Trophoblast cell (in vitro differentiated cells and primary cell): Measurements from ENCODE around the gene POLR2B.

Experiments
- DNase-seq, 2 donors: peaks; one replicate each; pipeline ENCODE4 v3.0.0-alpha.2; 2016
- H2AFZ ChIP-seq: 2 replicates; pipeline ENCODE4 v1.6.1; 2013; ENCODE audit warnings: low read length, moderate library complexity, mild to moderate bottlenecking; ENCODE audit not compliant: insufficient read depth, poor library complexity
- H2AK5ac ChIP-seq: 2 replicates; pipeline ENCODE4 v1.6.1; 2013; ENCODE audit warnings: mild to moderate bottlenecking, low read length
- H2BK120ac ChIP-seq: 2 replicates; pipeline ENCODE4 v1.6.1; 2013; ENCODE audit warnings: low read length, mild to moderate bottlenecking, moderate library complexity; ENCODE audit not compliant: insufficient read depth, poor library complexity
- H2BK12ac ChIP-seq: 2 replicates; pipeline ENCODE4 v1.6.1; 2013; ENCODE audit warnings: mild to moderate bottlenecking, low read length, moderate library complexity
- H2BK5ac ChIP-seq: 2 replicates; pipeline ENCODE4 v1.6.1; 2013; ENCODE audit warnings: low read length, low read depth, moderate library complexity, mild to moderate bottlenecking; ENCODE audit not compliant: poor library complexity
- H3K14ac ChIP-seq: 2 replicates; pipeline ENCODE4 v1.6.1; 2013; ENCODE audit warnings: mild to moderate bottlenecking, low read length
- H3K18ac ChIP-seq: 2 replicates; pipeline ENCODE4 v1.6.1; 2013; ENCODE audit warnings: mild to moderate bottlenecking, low read length
- H3K23ac ChIP-seq: 2 replicates; pipeline ENCODE4 v1.6.1; 2013; ENCODE audit warnings: low read length
- H3K27ac ChIP-seq: 2 replicates; pipeline ENCODE4 v1.5.1; 2013; ENCODE audit warnings: low read depth, mild to moderate bottlenecking, inconsistent platforms, low read length, moderate library complexity
- H3K27me3 ChIP-seq: 2 replicates; pipeline ENCODE4 v1.6.1; 2013; ENCODE audit warnings: inconsistent platforms, mild to moderate bottlenecking, low read length, moderate library complexity; ENCODE audit not compliant: insufficient read depth
- H3K36me3 ChIP-seq, 2 experiments: 1 replicate in 1 of 2; 2 replicates in 1 of 2; pipeline ENCODE4 v1.6.1; 2013; ENCODE audit warnings: low read length in 2 of 2, mild to moderate bottlenecking in 2 of 2, moderate library complexity in 1 of 2; ENCODE audit not compliant: insufficient read depth in 2 of 2, control insufficient read depth in 1 of 2
- H3K4ac ChIP-seq: 2 replicates; pipeline ENCODE4 v1.6.1; 2013; ENCODE audit warnings: low read depth, mild to moderate bottlenecking, low read length, moderate library complexity
- H3K4me1 ChIP-seq, 2 experiments: 1 replicate in 1 of 2; 2 replicates in 1 of 2; pipeline ENCODE4 v1.6.1; 2013; ENCODE audit warnings: low read length in 2 of 2, mild to moderate bottlenecking in 2 of 2, moderate library complexity in 1 of 2; ENCODE audit not compliant: insufficient read depth in 2 of 2, control insufficient read depth in 1 of 2
- H3K4me2 ChIP-seq: 2 replicates; pipeline ENCODE4 v1.6.1; 2013; ENCODE audit warnings: inconsistent platforms, mild to moderate bottlenecking, low read length, moderate library complexity
- H3K4me3 ChIP-seq: 2 replicates; pipeline ENCODE4 v1.5.1; 2013; ENCODE audit warnings: mild to moderate bottlenecking, low read depth, low read length, inconsistent platforms
- H3K79me1 ChIP-seq: one replicate; pipeline ENCODE4 v1.6.1; 2013; ENCODE audit warnings: low read length
- H3K79me2 ChIP-seq: 2 replicates; pipeline ENCODE4 v1.6.1; 2013; ENCODE audit warnings: low read length, mild to moderate bottlenecking; ENCODE audit not compliant: control insufficient read depth, insufficient read depth, poor library complexity
- H3K9ac ChIP-seq: 2 replicates; pipeline ENCODE4 v1.6.1; 2013; ENCODE audit warnings: mild to moderate bottlenecking, low read length
- H3K9me3 ChIP-seq: 2 replicates; pipeline ENCODE4 v1.6.1; 2013; ENCODE audit warnings: low read depth, mild to moderate bottlenecking, control low read depth, inconsistent platforms, low read length; ENCODE audit not compliant: insufficient read depth
- H4K12ac ChIP-seq: 2 replicates; pipeline ENCODE4 v1.6.1; 2013; ENCODE audit warnings: low read depth, mild to moderate bottlenecking, low read length, moderate library complexity
- H4K8ac ChIP-seq: 2 replicates; pipeline ENCODE4 v1.6.1; 2013; ENCODE audit warnings: low read depth, mild to moderate bottlenecking, low read length, moderate library complexity
- H4K91ac ChIP-seq: one replicate; pipeline ENCODE4 v1.6.1; 2013; ENCODE audit warnings: low read depth, mild to moderate bottlenecking, low read length, moderate library complexity
- WGBS: extraction: QIAGEN DNeasy Blood & Tissue Kit; methylation state at CpG from one replicate; pipeline ENCODE4 v1.1.7; 2013; ENCODE audit warnings: missing lambda C conversion rate; ENCODE audit not compliant: insufficient read length, insufficient coverage; ENCODE audit errors: extremely low coverage; 5-methylcytosine and 5-hydroxymethylcytosine counted together

POLR2B gene

GRCh38 chr4:56981795-56982201 is 3.1 kb downstream of the POLR2B start:
- H2BK12ac ChIP-seq, result no peak overlapping the region
- H3K9ac ChIP-seq, result no peak overlapping the region
- no peak overlapping the region for H3K4me3 ChIP-seq
- H3K36me3 ChIP-seq, result peaks cover 3 to 9% of the 10 kb centered on the region in 2 experiments
- no peak overlapping the region for H4K8ac ChIP-seq
- no peak overlapping the region for H3K4me2 ChIP-seq
- H2AK5ac ChIP-seq, result no peak overlapping the region
- no CpG with 5 or more reads among the region's 4 CpGs for WGBS
- H2BK5ac ChIP-seq, result no peak overlapping the region
- peaks cover 0 to 2% of the 10 kb centered on the region in 2 experiments for H3K4me1 ChIP-seq
- no peak overlapping the region for H4K12ac ChIP-seq
- H3K9me3 ChIP-seq, result no peaks in the 10 kb centered on the region
- no peak overlapping the region for H4K91ac ChIP-seq
- peak overlapping the region; percentile 49 for H3K4ac ChIP-seq
- peaks cover 26% of the 10 kb centered on the region for H3K79me2 ChIP-seq
- no peak overlapping the region for H3K18ac ChIP-seq
- H3K27me3 ChIP-seq, result no peaks in the 10 kb centered on the region
- H2AFZ ChIP-seq, result no peak overlapping the region
- H2BK120ac ChIP-seq, result no peak overlapping the region
- H3K23ac ChIP-seq, result no peak overlapping the region
- H3K27ac ChIP-seq, result no peak overlapping the region
- H3K79me1 ChIP-seq, result peaks cover 9% of the 10 kb centered on the region
- DNase-seq, result no peak
- H3K14ac ChIP-seq, result no peak overlapping the region

GRCh38 chr4:56986192-56986591 is 7.5 kb downstream of the POLR2B start:
- Histone ChIP-seq H3K79me1 (no peaks in the 10 kb centered on the region), H3K4ac (no peak overlapping the region), H2BK5ac (no peak overlapping the region), H4K91ac (no peak overlapping the region), H2AFZ (no peak overlapping the region), H2AK5ac (no peak overlapping the region), H3K4me2 (no peak overlapping the region), H3K27ac (no peak overlapping the region), H3K9me3 (peaks cover 1% of the 10 kb centered on the region), H3K27me3 (no peaks in the 10 kb centered on the region), H2BK12ac (no peak overlapping the region), H3K23ac (no peak overlapping the region), H3K14ac (no peak overlapping the region), H2BK120ac (no peak overlapping the region), H3K18ac (no peak overlapping the region), H4K8ac (no peak overlapping the region), H3K4me3 (no peak overlapping the region), H4K12ac (no peak overlapping the region), H3K4me1 (peaks cover 0 to 2% of the 10 kb centered on the region in 2 experiments), H3K36me3 (peaks cover 9 to 26% of the 10 kb centered on the region in 2 experiments), H3K9ac (no peak overlapping the region), H3K79me2 (peaks cover 9% of the 10 kb centered on the region)
- no CpG with 5 or more reads among the region's 1 CpG for WGBS
- no peak for DNase-seq

- no peak overlapping the region for H2BK12ac ChIP-seq
- H3K36me3 ChIP-seq, result peaks cover 9 to 30% of the 10 kb centered on the region in 2 experiments
- no peak overlapping the region for H3K4me3 ChIP-seq
- peaks cover 0 to 1% of the 10 kb centered on the region in 2 experiments for H3K4me1 ChIP-seq
- H4K12ac ChIP-seq, result no peak overlapping the region
- H2AFZ ChIP-seq, result no peak overlapping the region
- no peak for DNase-seq
- H3K79me2 ChIP-seq, result peaks cover 9% of the 10 kb centered on the region
- H3K4me2 ChIP-seq, result no peak overlapping the region
- H3K9ac ChIP-seq, result no peak overlapping the region
- H3K9me3 ChIP-seq, result peaks cover 1% of the 10 kb centered on the region
- no peak overlapping the region for H3K4ac ChIP-seq
- no peak overlapping the region for H2AK5ac ChIP-seq
- H3K18ac ChIP-seq, result no peak overlapping the region
- no peak overlapping the region for H4K91ac ChIP-seq
- H3K27me3 ChIP-seq, result no peaks in the 10 kb centered on the region
- H4K8ac ChIP-seq, result no peak overlapping the region
- no peak overlapping the region for H3K23ac ChIP-seq
- H3K27ac ChIP-seq, result no peak overlapping the region
- no peak overlapping the region for H2BK5ac ChIP-seq
- H2BK120ac ChIP-seq, result no peak overlapping the region
- H3K14ac ChIP-seq, result no peak overlapping the region
- no peaks in the 10 kb centered on the region for H3K79me1 ChIP-seq
- WGBS, result no CpG with 5 or more reads among the region's 3 CpGs
These were observed 8.3 kb downstream of the POLR2B start for GRCh38 chr4:56986952-56987351.

GRCh38 chr4:56990109-56990905 is 11.6 kb downstream of the POLR2B start:
- Histone ChIP-seq H3K9ac (no peak overlapping the region), H3K79me2 (no peaks in the 10 kb centered on the region), H3K23ac (no peak overlapping the region), H2BK12ac (no peak overlapping the region), H3K27ac (no peak overlapping the region), H2AFZ (no peak overlapping the region), H3K9me3 (peaks cover 1% of the 10 kb centered on the region), H3K14ac (no peak overlapping the region), H4K12ac (no peak overlapping the region), H2AK5ac (no peak overlapping the region), H4K91ac (no peak overlapping the region), H3K27me3 (no peaks in the 10 kb centered on the region), H3K4me2 (no peak overlapping the region), H3K18ac (no peak overlapping the region), H3K4ac (no peak overlapping the region), H4K8ac (no peak overlapping the region), H3K4me1 (no peaks in the 10 kb centered on the region), H3K4me3 (no peak overlapping the region), H3K79me1 (no peaks in the 10 kb centered on the region), H3K36me3 (peaks cover 11 to 32% of the 10 kb centered on the region in 2 experiments), H2BK5ac (no peak overlapping the region), H2BK120ac (no peak overlapping the region)
- DNase-seq, result peak in 1 of 2 donors; percentile 12
- no CpG with 5 or more reads among the region's 6 CpGs for WGBS
